Colonic mucosa (tissue), 4 donors: Measurements from ENCODE around the gene MLXIPL. TPM values are rescaled to one million over a fixed set of nuclear protein-coding genes. Genes with fewer than 3 reads are reported as not detected.

Experiments used
- DNase-seq: peaks from one replicate; pipeline ENCODE4 v3.0.0-alpha.2; 2020
- H3K27ac ChIP-seq: fragments of 200-600 bp; one replicate; pipeline ENCODE4 v1.8.0; 2021
- H3K27me3 ChIP-seq: fragments of 200-600 bp; one replicate; pipeline ENCODE4 v1.8.0; 2021
- H3K36me3 ChIP-seq: fragments of 200-600 bp; one replicate; pipeline ENCODE4 v1.8.0; 2021
- H3K4me1 ChIP-seq: fragments of 200-600 bp; one replicate; pipeline ENCODE4 v1.8.0; 2021; ENCODE audit warnings: mild to moderate bottlenecking
- H3K4me3 ChIP-seq: fragments of 200-600 bp; one replicate; pipeline ENCODE4 v1.8.0; 2021
- H3K9ac ChIP-seq, 2 donors: one replicate each; pipeline ENCODE4 v1.7.0; 2013; ENCODE audit warnings: control low read depth in 2 of 2, low read depth in 2 of 2, low read length in 2 of 2
- H3K9me3 ChIP-seq: fragments of 200-600 bp; one replicate; pipeline ENCODE4 v1.8.0; 2021
- intact Hi-C: fragments of 100-400 bp; cut with DNase I; formaldehyde crosslinking; loops from one replicate; pipeline ENCODE4 v1.14.1; 2022
- total RNA-seq, 2 donors: library from RNA; stranded (reverse); fragmentation: NEBNext Ultra II Directional in 1 of 2; extraction: Animal tissue kit (Norgen Biotek cat#: 25700) in 1 of 2; gene quantifications; one replicate each; pipeline ENCODE4 v1.2.1, GENCODE V29; 2021
- TF ChIP-seq, protein P1 (sequence below): fragments of 200-600 bp; IDR thresholded peaks from one replicate; pipeline ENCODE4 v1.8.0; 2022; ENCODE audit warnings: antibody characterized with exemption, mild to moderate bottlenecking
- donor health status: healthy.
- donor health status: DM: no; HTN: no; CAD: no.
- donor health status: DM: no; HTN: no; CAD: no.

MLXIPL gene
- total RNA-seq, 2 donors from 2014 or later = 9.5 to 15.7 TPM

DNA sequence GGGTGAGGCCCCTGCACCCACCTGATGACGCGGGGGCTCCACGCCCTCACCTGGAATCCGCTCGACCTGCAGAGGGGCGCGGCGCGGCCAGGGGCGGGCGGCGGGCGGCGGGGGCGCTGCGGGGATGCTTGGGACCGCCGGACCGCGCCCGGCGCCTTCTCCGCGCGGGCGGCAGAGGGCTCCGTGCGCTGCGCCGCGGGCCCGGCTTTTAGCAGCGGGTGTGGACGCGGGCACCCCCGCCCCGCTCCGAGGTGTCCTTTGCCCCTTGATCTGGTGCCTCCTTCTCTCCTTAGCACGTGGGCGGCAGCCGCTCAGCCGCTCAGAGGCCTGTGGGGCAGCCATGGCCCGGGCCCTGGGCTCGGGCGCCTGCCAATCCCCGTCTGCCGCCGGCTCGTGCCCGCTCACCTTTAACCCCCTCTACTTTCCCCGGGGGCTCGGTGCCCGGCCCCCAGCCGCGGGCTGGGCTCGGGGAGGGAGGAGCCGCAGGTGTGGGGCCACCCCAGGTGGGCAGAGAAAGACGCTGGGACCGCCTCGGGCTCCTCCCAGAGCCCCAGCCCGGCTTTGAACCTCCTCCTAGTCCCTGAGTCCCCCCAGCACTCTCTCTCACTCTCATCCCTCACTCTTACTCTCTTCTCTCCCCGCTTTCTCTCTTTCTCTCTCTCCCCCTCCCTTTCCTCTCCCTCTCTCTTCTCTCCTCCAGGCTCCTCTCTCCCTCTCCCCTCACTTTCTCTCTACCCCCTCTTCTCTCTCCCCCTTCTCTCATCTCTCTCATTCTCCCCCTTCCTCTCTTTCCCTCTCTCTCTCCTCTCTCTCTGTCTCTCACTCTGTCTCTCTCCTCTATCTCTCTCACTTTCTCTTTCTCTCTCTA, 23.6 kb upstream of the MLXIPL start:
- H3K4me1 ChIP-seq = no peaks in the 10 kb centered on the region
- H3K9ac ChIP-seq = peak overlapping the region in 1 of 2 donors; percentile 34
- H3K36me3 ChIP-seq = no peaks in the 10 kb centered on the region
- peaks cover 3% of the 10 kb centered on the region for H3K27me3 ChIP-seq
- H3K9me3 ChIP-seq = no peaks in the 10 kb centered on the region
- intact Hi-C loops = no loop called here
- TF ChIP-seq, protein P1, sequence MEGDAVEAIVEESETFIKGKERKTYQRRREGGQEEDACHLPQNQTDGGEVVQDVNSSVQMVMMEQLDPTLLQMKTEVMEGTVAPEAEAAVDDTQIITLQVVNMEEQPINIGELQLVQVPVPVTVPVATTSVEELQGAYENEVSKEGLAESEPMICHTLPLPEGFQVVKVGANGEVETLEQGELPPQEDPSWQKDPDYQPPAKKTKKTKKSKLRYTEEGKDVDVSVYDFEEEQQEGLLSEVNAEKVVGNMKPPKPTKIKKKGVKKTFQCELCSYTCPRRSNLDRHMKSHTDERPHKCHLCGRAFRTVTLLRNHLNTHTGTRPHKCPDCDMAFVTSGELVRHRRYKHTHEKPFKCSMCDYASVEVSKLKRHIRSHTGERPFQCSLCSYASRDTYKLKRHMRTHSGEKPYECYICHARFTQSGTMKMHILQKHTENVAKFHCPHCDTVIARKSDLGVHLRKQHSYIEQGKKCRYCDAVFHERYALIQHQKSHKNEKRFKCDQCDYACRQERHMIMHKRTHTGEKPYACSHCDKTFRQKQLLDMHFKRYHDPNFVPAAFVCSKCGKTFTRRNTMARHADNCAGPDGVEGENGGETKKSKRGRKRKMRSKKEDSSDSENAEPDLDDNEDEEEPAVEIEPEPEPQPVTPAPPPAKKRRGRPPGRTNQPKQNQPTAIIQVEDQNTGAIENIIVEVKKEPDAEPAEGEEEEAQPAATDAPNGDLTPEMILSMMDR = no peak
- peak overlapping the region; percentile 27 for H3K4me3 ChIP-seq
- H3K27ac ChIP-seq = no peak overlapping the region
- peak; percentile 83 for DNase-seq

DNA sequence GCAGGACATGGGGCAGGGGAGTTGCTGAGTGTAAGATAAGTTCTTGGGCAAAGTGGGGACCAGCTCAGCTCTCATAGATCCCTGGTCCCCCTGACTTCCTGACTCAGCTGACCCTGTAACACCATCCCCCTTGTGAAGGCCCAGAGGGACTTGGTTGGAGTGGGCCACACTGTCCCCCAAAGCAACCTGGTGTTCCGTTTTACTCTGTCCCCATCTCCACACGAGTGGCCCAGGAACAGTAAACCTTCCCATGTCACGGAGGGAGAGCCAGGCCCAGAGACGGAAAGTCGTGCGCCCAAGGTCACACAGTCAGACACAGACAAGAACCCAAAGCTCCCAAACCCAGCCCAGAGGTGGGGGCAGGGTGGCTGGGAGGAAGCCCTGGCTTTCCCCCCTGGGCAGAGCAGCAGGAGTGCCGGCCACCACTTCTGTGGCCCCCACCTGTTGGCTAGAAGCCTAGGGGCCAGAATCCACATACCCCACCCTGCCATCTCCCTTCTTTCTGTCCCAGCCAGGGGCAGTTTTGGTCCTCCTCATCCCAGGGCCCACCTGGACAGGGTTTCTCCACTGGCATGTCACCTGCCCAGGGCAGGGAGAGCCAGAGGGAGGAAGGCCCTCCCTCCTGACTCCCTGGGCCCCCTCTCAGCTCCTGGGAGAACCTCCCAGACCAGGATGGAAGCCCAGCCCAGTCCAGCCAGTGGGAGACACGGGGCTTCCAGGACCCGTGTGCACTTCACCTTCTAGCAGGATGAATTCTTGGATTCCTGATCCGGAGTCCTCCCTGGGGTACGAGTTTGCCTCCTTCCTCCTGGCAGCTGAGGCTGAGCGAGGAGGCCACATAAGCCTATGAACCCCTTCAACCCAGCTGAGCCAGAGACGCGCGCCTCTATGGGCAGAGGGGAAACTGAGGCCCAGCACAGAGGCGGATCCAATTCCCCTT, 22.7 kb upstream of the MLXIPL start:
- DNase-seq = no peak
- H3K9ac ChIP-seq = no peak overlapping the region
- no peaks in the 10 kb centered on the region for H3K4me1 ChIP-seq
- peaks cover 3% of the 10 kb centered on the region for H3K27me3 ChIP-seq
- intact Hi-C loops = no loop called here
- TF ChIP-seq, protein P1 = no peak
- H3K36me3 ChIP-seq = no peaks in the 10 kb centered on the region
- H3K4me3 ChIP-seq = no peak overlapping the region
- H3K9me3 ChIP-seq = no peaks in the 10 kb centered on the region
- H3K27ac ChIP-seq = no peak overlapping the region

DNA sequence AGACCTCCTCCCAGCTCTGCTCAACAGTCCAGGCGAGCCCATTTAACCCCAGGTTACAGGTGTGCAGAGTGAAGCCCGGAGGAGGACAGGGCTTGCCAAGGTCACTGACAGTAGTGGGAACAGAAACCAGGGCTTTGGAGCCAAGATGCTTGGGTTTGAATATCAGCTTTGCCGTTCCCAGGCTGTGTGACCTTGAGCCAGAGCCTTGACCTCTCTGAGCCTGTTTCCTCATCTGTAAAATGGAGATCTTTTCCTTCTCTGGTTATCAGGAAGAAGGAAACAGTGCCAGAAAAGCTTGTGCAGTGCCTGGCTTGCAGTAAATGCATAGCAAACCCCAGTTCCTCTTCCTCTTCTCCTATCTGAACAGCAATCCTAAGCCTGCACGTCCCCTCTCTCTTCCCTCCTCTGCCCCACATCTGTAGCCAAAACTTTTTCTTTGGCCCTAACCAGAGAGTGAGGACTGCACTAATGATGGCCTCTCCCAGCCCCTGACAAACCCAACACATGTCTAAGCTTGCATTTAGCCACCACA, 21.4 kb upstream of the MLXIPL start:
- Histone ChIP-seq H3K27me3 (peaks cover 3% of the 10 kb centered on the region), H3K4me3 (no peak overlapping the region)
- no peak for DNase-seq

DNA sequence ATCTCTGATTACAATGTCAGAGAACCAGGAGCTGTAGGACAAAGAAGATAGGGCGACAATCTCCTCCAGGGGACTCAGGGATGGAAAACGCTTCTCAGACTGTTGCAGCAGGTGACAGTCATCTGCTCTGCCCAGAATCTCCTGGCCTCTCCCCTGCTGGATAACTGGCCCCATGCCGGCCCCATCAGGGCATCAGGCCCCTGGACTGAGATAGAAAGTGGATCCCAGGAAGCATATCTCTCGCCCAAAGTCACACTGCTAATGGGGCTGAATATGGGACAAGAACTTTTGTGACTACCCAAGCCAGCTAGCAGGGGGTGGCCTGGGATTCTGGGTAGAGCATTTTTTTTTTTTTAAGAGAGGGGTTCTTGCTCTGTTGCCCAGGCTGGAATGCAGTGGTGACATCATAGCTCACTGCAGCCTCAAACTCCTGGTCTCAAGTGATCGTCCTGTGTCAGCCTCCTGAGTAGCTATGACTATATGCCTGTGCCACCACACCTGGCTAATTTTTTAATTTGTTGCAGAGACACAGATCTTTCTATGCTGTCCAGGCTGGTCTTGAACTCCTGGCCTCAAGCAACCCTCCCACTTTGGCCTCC, 20.5 kb upstream of the MLXIPL start:
- Histone ChIP-seq H3K4me3 (no peak overlapping the region), H3K27me3 (peaks cover 3% of the 10 kb centered on the region), H3K27ac (no peak overlapping the region), H3K36me3 (no peaks in the 10 kb centered on the region), H3K9me3 (no peaks in the 10 kb centered on the region), H3K4me1 (no peaks in the 10 kb centered on the region), H3K9ac (no peak overlapping the region)
- intact Hi-C loops = no loop called here
- TF ChIP-seq, protein P1 = no peak
- no peak for DNase-seq

More for the DNA sequence above, 21.4 kb upstream of the MLXIPL start:
- H3K27ac ChIP-seq = no peak overlapping the region
- intact Hi-C loops = no loop called here
- no peaks in the 10 kb centered on the region for H3K9me3 ChIP-seq
- no peak overlapping the region for H3K9ac ChIP-seq
- TF ChIP-seq, protein P1 = no peak
- H3K36me3 ChIP-seq = no peaks in the 10 kb centered on the region
- no peaks in the 10 kb centered on the region for H3K4me1 ChIP-seq

- H3K27ac ChIP-seq = no peak overlapping the region
- H3K36me3 ChIP-seq = no peaks in the 10 kb centered on the region
- H3K9ac ChIP-seq = no peak overlapping the region
- intact Hi-C loops = no loop called here
- H3K27me3 ChIP-seq = peaks cover under 1% of the 10 kb centered on the region
- TF ChIP-seq, protein P1 = no peak
- DNase-seq = no peak
- no peaks in the 10 kb centered on the region for H3K4me1 ChIP-seq
- no peak overlapping the region for H3K4me3 ChIP-seq
- no peaks in the 10 kb centered on the region for H3K9me3 ChIP-seq
Measured at GRCh38 chr7:73642834-73643233, 18.5 kb upstream of the MLXIPL start.
